HG02588 (cell line): ENCODE data around the gene BANF1.

Experiments used
- ATAC-seq: cut with Tn5 transposase; IDR thresholded peaks from one replicate; pipeline ENCODE4 v1.9.1; 2021; ENCODE audit warnings: mild to moderate bottlenecking, moderate library complexity; ENCODE audit not compliant: unreplicated experiment

BANF1 gene

GRCh38 chr11:66001942-66002647 lies at the start of gene BANF1, which contains the start of gene EIF1AD:
TSS of gene BANF1 (plus strand) at chr11:66002503. CDS start at chr11:66003251, 748 bp downstream.
TSS of gene EIF1AD (minus strand) at chr11:66002157. CDS start at chr11:66000389, 1,768 bp downstream.
- peak; percentile 72 for ATAC-seq

GRCh38 chr11:65953471-65953870 lies 48.8 kb upstream of the BANF1 start:
- no peak for ATAC-seq

GRCh38 chr11:65954771-65955170 lies 47.5 kb upstream of the BANF1 start:
- no peak for ATAC-seq

GRCh38 chr11:65958291-65958690 lies 44.0 kb upstream of the BANF1 start:
- no peak for ATAC-seq

- ATAC-seq = no peak
Observed at GRCh38 chr11:65958774-65959420, 43.4 kb upstream of the BANF1 start.

- ATAC-seq = no peak
Observed at GRCh38 chr11:65960824-65961266, 41.5 kb upstream of the BANF1 start.

GRCh38 chr11:65961267-65962140 lies 40.8 kb upstream of the BANF1 start, which contains the start of gene SART1:
TSS of gene SART1 (plus strand) at chr11:65961734. CDS start at chr11:65961781, 47 bp downstream.
- peak; percentile 85 for ATAC-seq

- no peak for ATAC-seq
Observed at GRCh38 chr11:65962141-65962564, 40.1 kb upstream of the BANF1 start.

- no peak for ATAC-seq
Observed at GRCh38 chr11:65964906-65965305, 37.4 kb upstream of the BANF1 start.

GRCh38 chr11:65965986-65966762 lies 36.1 kb upstream of the BANF1 start:
- ATAC-seq = no peak

GRCh38 chr11:65967329-65967934 lies 34.9 kb upstream of the BANF1 start:
- no peak for ATAC-seq

- ATAC-seq = no peak
Observed at GRCh38 chr11:65968600-65969482, 33.5 kb upstream of the BANF1 start.

- ATAC-seq = no peak
Observed at GRCh38 chr11:65972116-65972515, 30.2 kb upstream of the BANF1 start.

GRCh38 chr11:65973439-65974110 lies 28.7 kb upstream of the BANF1 start:
- ATAC-seq = no peak

- ATAC-seq = no peak
Observed at GRCh38 chr11:65975771-65976170, 26.5 kb upstream of the BANF1 start.

GRCh38 chr11:65976216-65977176 lies 25.8 kb upstream of the BANF1 start:
- no peak for ATAC-seq

GRCh38 chr11:65977621-65978390 lies 24.5 kb upstream of the BANF1 start:
- ATAC-seq = no peak
